ENCODE data around the gene CALR.
"Not testable (repeated sequence)": the region's sequence is repeated elsewhere in the genome, so short reads cannot be mapped to it uniquely, and the experiment has no call there.

CALR gene

DNA sequence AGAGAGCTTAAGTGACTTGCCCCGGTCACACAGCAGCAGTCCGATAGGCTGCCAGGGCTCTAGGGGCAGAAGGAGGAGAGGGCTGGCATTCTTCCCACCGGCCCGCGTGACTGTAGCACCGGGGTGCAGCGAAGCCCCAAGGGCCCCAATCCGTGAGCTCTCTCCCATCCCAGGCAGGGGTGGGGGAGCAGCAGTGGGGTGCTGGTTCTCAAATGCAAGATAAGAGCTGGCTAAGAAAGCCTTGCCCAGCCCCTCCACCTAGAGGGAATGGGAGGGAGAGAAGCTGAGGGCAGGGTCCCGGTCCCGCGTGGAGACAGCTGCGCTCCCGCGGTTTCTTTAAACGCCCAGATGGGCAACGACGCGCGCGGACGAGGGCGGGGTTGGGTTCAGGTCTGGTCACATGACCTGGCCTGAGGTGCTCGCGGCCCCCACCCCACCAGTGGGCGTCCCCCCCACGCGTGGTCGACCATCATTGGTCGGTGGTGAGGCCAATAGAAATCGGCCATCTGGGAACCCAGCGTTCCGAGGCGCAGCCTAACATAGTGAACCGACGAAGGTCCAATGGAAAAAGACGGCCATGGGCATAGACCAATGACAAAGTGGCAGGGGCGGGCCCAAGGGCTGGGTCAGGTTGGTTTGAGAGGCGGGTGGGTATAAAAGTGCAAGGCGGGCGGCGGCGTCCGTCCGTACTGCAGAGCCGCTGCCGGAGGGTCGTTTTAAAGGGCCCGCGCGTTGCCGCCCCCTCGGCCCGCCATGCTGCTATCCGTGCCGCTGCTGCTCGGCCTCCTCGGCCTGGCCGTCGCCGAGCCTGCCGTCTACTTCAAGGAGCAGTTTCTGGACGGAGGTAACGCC lies at the start of gene CALR:
Gene CALR (plus strand): TSS at position 683 of the 852 bp plus-strand sequence. CDS start 71 bp downstream, at position 754.
- Mint-ChIP-seq H3K27ac (peak within 1 kb of the TSS; percentile 98), H3K36me3 (peaks cover 59% of the 10 kb centered on the region), H3K9me3 (no peaks in the 10 kb centered on the region), H3K4me3 (peak within 1 kb of the TSS; percentile 96), H3K4me1 (peaks cover 57% of the 10 kb centered on the region)
- ATAC-seq (peak; percentile 93), DNase-seq (ENCODE audit: low spot score in 2 of 2) (peak; percentile 98 to 100)

DNA sequence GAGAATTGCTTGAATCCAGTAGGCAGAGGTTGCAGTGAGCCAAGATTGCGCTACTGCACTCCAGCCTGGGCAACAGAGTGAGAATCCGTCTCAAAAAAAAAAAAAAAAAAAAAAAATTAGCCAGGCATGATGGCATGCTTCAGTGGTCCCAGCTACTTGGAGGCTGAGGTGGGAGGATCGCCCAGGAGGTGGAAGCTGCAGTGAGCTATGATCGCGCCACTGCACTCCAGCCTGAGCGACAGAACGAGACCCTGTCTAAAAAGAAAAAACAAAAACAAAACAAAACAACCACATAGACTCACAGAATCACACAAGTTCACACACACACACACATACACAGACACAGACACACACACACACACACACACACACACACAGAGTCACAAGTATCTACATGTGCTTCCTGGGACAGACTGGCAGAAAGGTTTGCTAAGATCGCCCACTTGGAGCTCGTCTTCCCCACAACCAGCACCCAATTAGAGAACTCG lies 48.1 kb upstream of the CALR start:
- Mint-ChIP-seq H3K36me3 (peaks cover 28% of the 10 kb centered on the region), H3K4me3 (peak overlapping the region; percentile 99), H3K27ac (peak overlapping the region; percentile 95), H3K4me1 (peaks cover 27% of the 10 kb centered on the region)
- not testable (repeated sequence) for H3K9me3 Mint-ChIP-seq; ATAC-seq; DNase-seq (ENCODE audit: low spot score in 2 of 2)

DNA sequence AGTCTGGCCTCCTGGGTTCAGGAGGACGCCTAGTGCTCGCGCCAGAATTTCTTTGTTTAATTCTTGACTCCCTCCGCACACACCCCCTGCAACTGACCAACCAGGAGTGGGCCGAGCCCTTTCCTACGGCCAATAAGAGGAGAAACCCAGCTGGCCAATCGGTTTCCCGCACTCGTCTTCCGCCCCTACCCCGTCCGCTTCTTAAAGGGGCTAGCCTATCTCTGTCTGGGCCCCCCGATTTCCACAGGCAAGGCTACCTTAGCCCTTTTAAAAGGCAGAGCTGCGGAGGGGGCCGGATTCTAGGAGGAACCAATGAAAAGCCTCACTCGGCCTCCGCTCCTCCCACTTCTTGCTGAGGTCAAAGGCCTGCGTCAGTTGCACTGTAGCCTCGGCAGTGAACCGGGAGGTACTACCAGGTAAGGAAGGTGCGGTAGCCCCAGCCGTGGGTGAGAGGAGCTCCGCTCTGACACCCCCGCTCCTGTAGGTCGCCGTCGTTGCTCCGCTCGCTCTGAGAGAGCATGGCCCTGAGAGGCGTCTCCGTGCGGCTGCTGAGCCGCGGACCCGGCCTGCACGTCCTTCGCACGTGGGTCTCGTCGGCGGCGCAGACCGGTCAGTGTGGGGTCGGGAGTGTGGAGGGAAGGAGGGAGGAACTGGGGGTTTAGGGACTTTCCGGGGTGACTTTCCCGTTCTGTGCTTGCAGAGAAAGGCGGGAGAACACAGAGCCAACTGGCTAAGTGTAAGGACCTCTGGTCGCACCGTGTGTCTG lies 47.4 kb upstream of the CALR start, which contains the start of gene GCDH:
Gene GCDH (plus strand): TSS at position 374 of the 766 bp plus-strand sequence. CDS start 145 bp downstream, at position 519.
- Mint-ChIP-seq H3K4me1 (peaks cover 26% of the 10 kb centered on the region), H3K27ac (peak within 1 kb of the TSS; percentile 95), H3K36me3 (peaks cover 33% of the 10 kb centered on the region), H3K9me3 (no peaks in the 10 kb centered on the region), H3K4me3 (peak within 1 kb of the TSS; percentile 99)
- peak; percentile 98 for ATAC-seq
- DNase-seq (ENCODE audit: low spot score in 2 of 2) = peak; percentile 76 to 96

DNA sequence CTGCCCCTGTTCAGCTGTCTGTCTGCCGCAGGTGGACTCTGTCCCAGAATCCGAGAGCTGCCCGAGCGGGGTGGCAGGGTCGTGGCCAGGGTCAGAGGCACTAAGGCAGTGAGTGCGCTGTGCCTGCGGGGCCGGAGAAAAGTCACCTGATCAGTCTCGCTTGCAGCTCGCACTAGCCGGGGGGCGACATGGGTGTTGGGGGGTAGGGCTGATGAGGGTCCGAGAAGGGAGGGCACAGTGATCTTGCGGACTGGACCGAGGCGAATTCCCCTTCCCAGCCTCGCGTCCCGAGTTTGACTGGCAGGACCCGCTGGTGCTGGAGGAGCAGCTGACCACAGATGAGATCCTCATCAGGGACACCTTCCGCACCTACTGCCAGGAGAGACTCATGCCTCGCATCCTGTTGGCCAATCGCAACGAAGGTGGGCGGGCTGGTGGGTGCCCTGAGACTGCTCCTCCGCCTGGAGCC lies 46.8 kb upstream of the CALR start:
- DNase-seq (ENCODE audit: low spot score in 2 of 2) (no peak), ATAC-seq (no peak)
- Mint-ChIP-seq H3K9me3 (no peaks in the 10 kb centered on the region), H3K27ac (peak overlapping the region; percentile 95), H3K36me3 (peaks cover 36% of the 10 kb centered on the region), H3K4me1 (peaks cover 22% of the 10 kb centered on the region), H3K4me3 (peak overlapping the region; percentile 99)

DNA sequence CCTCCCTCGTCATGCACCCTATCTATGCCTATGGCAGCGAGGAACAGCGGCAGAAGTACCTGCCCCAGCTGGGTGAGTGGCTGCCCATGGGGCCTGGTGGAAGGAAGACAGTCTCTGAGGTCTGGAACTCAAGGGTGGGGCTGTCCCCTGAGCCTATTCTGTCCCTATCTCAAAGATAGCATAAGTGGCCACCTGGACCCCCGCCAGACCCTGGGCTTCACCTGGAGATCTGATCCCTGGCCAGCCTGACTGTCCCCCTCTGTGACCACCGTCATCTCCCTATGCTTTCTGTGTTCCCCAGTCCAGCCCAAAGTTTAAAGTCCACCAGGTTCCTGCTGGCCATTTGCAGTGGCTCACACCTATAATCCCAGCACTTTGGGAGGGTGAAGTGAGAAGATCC lies 44.8 kb upstream of the CALR start:
- Mint-ChIP-seq H3K36me3 (peaks cover 47% of the 10 kb centered on the region), H3K4me1 (peaks cover 20% of the 10 kb centered on the region), H3K4me3 (peak overlapping the region; percentile 99), H3K9me3 (no peaks in the 10 kb centered on the region), H3K27ac (no peak overlapping the region)
- DNase-seq (ENCODE audit: low spot score in 2 of 2) = no peak
- ATAC-seq = no peak

DNA sequence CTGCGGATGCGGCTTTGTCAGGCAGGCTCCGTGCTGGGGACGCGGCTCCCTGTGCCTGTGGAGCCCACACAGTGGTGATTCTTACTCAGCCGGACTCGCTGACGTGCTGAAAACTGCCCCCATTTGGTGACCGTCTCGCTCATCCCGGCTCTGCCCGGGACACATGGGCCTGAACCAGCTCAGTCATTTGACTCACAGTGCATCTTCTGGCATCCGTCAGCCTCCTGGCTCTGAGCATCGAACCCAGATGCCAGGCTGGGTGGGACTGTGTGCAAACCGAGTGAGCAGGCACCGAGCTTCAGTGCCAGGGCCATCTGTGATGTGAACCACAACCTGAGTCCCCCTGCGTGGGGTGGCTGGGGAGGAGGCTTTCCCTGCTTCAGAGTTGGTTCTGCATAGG lies 41.9 kb upstream of the CALR start:
- Mint-ChIP-seq H3K36me3 (peaks cover 63% of the 10 kb centered on the region), H3K4me3 (no peak overlapping the region), H3K4me1 (peaks cover 16% of the 10 kb centered on the region), H3K27ac (no peak overlapping the region), H3K9me3 (no peaks in the 10 kb centered on the region)
- ATAC-seq (no peak), DNase-seq (ENCODE audit: low spot score in 2 of 2) (no peak)

DNA sequence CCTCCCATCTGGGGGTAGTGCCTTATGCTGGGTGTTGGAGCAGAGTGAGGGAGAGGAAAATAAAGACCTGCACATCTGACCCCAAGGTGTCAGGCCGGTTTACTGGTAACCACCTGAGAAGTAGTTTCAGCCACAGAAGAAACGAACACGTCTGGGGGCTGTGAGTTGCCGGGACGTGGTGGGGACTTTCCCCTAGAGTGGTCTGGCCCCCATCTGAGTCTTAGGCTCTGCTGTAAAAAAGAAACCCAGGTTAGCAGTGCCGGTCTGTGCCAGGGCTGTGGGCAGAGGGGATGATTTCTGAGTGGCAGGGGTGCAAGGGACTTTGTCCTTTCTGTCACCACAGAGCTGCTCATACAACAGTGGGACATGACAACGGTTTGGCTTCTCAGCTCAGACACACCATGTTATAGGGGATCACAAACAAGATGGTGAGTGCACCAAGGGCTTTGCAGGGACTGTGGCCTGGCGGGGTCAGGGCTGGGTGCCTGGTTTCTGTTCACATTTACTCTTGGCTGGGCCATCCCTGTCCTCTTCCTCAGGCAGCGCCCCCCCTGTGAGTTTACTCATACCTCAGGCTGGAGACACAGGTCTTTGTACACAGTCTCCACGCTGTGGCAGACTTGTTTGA lies 38.4 kb upstream of the CALR start:
- Mint-ChIP-seq H3K27ac (peak overlapping the region; percentile 89), H3K4me1 (peaks cover 9% of the 10 kb centered on the region), H3K9me3 (no peaks in the 10 kb centered on the region), H3K36me3 (peaks cover 47% of the 10 kb centered on the region), H3K4me3 (peak overlapping the region; percentile 42)
- ATAC-seq (peak; percentile 94), DNase-seq (ENCODE audit: low spot score in 2 of 2) (peak in 1 of 2 donors; percentile 87)

DNA sequence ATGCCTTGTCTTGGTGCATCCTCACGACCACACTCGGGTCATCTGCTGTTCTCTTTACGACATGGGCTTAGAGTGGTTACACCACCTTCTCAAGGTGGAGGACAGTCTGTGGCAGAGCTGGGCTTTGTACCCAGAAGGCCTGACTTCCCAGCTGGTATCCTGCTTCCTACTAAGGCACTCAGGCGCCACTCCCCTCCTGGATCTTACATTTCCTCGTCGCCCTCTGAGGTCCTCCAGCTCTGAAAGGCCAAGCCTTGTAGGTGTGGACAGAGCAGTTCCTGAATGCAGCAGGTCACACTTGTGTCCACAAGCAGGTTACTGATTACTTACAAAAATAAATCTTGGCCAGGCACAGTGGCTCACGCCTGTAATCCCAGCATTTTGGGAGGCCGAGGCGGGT lies 31.2 kb upstream of the CALR start:
- no peak for ATAC-seq
- no peak overlapping the region for H3K4me3 Mint-ChIP-seq
- DNase-seq (ENCODE audit: low spot score in 2 of 2) = no peak
- no peak overlapping the region for H3K27ac Mint-ChIP-seq
- peaks cover 7% of the 10 kb centered on the region for H3K4me1 Mint-ChIP-seq
- H3K36me3 Mint-ChIP-seq = no peaks in the 10 kb centered on the region
- no peaks in the 10 kb centered on the region for H3K9me3 Mint-ChIP-seq

DNA sequence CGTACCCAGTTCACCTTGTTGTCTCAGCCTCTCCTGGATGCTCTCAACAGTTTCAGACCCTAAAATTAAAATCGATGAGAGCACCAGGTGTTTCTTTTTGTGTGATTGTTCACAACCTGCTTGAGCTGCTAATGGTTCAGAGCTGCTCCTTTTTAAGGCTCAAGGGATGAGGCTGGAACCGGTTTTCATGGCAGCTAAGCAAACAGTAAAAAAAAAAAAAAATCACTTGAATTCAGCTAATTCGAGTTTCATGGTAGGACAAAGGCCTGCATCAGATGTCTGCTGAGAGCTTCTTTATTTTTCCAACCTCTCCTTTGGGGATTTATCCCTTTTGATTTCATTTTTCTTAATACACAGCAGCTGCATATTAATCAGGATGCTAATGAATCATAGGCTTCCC lies 25.8 kb upstream of the CALR start:
- Mint-ChIP-seq H3K27ac (peak overlapping the region; percentile 24), H3K4me3 (no peak overlapping the region), H3K4me1 (peaks cover 14% of the 10 kb centered on the region), H3K9me3 (no peaks in the 10 kb centered on the region), H3K36me3 (peaks cover under 1% of the 10 kb centered on the region)
- ATAC-seq (no peak), DNase-seq (ENCODE audit: low spot score in 2 of 2) (no peak)

DNA sequence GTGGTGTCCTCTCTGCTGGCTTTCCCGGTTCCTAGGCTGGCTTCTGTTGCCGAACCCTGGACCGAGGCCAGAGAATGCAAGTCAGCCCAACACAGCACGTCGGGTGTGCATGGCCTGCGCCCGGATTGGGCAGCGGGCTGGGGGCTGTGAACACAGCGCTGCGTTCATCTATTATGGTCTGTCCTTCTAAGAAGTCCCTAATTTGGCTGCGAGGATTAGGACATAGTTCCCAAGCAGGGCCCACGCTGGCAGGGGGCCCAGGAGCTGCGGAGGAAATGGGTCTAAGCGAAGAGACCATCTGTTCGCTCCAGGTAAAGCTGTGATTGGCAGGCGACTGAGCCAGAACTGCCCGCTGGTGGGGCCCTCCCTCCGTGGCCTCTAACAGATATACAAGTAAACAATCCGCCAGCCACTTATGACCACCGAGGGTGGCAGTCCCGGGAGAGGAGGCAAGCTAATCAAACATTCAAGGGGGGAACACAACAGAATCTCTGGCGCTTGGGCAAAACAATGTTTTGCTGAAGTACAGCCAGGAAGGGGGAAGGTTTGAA lies 25.3 kb upstream of the CALR start:
- no peak for ATAC-seq
- Mint-ChIP-seq H3K4me3 (no peak overlapping the region), H3K27ac (peak overlapping the region; percentile 82), H3K4me1 (peaks cover 14% of the 10 kb centered on the region), H3K36me3 (peaks cover 5% of the 10 kb centered on the region), H3K9me3 (no peaks in the 10 kb centered on the region)
- no peak for DNase-seq (ENCODE audit: low spot score in 2 of 2)

DNA sequence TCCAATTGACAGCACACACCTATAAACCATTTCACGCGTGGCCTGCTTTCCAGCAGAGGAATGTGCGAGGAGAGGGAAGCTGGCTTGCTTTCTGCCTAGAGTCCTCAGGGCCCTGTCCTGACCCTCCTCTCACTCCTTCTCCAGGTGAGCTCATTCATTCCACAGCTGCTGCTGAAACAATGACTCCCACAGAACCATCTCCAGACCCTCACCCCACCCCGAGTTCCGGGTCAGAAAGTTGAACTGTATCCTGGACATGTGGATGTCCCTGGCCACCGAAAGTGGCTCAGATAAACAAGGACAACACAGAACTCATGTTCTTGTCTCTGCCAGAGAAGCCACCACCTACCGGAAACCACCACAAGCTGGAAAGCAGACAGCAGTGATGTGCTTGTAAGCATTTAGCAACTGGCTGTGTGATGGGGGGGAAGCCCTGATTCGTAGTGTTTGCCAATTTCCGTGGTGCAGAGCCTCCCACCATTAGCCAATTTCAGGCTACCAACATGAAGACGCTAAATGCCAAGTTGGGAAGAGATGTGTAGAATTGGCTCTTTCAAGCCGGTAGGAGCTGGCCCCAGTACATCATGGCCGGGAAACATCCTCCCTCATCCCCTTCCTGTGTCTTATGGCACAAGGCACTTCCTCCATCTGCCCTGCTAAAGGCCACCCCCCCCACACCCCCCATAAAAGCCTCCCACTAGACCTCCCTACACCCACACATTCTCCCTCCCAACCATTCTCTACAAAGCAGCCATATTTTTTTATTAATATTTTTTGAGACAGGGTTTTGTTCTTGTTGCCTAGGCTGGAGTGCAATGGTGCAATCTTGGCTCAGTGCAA lies 24.3 kb upstream of the CALR start:
- Mint-ChIP-seq H3K9me3 (no peaks in the 10 kb centered on the region), H3K36me3 (peaks cover 15% of the 10 kb centered on the region), H3K4me1 (peaks cover 11% of the 10 kb centered on the region), H3K4me3 (no peak overlapping the region), H3K27ac (peak overlapping the region; percentile 82)
- DNase-seq (ENCODE audit: low spot score in 2 of 2) (peak in 1 of 2 donors; percentile 59), ATAC-seq (peak; percentile 68)

DNA sequence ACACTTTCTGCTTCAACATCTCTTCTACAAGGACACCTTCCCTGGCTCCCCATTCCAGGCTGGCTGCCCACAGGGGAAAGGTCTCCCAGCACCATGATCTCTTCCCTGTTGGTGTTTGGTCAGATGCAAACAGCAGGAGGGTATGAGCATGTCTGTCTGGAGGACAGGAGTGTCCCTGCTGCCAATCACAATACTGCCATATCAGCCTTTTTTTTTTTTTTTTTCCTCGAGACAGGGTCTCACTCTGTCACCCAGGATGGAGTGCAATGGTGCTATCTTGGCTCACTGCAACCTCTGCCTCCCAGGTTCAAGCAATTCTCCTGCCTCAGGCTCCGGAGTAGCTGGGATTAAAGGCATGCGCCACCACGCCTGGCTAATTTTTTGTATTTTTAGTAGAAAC lies 22.5 kb upstream of the CALR start:
- Mint-ChIP-seq H3K4me1 (peaks cover 15% of the 10 kb centered on the region), H3K36me3 (peaks cover 32% of the 10 kb centered on the region)
- H3K27ac Mint-ChIP-seq; DNase-seq (ENCODE audit: low spot score in 2 of 2); H3K9me3 Mint-ChIP-seq; ATAC-seq; H3K4me3 Mint-ChIP-seq: not testable (repeated sequence)

DNA sequence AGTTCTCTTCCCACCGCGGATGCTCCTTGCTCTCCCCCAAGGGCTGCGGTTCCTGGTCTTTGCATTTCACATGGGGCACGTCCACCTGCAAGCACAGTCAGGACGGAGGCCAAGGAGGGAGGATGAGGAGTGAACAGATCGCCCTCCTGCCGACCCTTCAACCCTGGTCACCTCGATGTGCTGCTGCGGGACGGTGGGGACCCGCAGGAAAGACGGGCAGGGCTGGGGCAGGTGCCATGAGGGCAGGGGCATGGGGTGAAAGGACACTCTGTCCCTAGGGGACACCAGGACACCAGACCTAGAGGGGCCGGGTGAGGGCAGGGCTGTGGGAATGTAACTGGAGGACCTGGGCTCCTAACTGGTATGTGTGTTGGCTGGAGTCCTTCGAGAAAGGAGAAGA lies 20.2 kb upstream of the CALR start:
- no peak for DNase-seq (ENCODE audit: low spot score in 2 of 2)
- H3K27ac Mint-ChIP-seq = peak overlapping the region; percentile 96
- H3K36me3 Mint-ChIP-seq = peaks cover 56% of the 10 kb centered on the region
- no peaks in the 10 kb centered on the region for H3K9me3 Mint-ChIP-seq
- H3K4me1 Mint-ChIP-seq = peaks cover 15% of the 10 kb centered on the region
- peak overlapping the region; percentile 68 for H3K4me3 Mint-ChIP-seq
- ATAC-seq = no peak

DNA sequence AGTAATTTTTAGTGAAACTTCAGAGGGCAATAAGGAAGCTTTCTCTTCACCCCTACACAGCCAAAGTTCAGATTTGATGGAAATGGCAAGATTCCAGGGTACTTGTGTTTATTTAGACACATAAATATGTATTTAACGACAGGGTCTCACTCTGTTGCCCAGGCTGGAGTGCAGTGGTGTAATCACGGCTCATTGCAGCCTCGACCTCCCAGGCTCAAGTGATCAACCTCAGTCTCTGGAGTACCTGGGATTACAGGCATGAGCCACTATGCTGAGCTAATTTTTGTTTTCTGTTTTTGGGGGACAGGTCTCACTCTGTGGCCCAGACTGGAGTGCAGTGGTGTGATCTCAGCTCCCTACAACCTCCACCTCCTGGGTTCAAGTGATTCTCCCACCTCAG lies 17.4 kb upstream of the CALR start:
- Mint-ChIP-seq H3K4me3 (no peak overlapping the region), H3K9me3 (no peaks in the 10 kb centered on the region), H3K27ac (no peak overlapping the region), H3K4me1 (peaks cover 8% of the 10 kb centered on the region), H3K36me3 (peaks cover 84% of the 10 kb centered on the region)
- ATAC-seq (no peak), DNase-seq (ENCODE audit: low spot score in 2 of 2) (no peak)
